GDM1 (cell line): ENCODE data around the gene ELAVL2.
"Not testable (repeated sequence)": the region's sequence is repeated elsewhere in the genome, so short reads cannot be mapped to it uniquely, and the experiment has no call there.

Source experiments
- DNase-seq: peaks from one replicate; lab custom pipeline; 2025; lab: John Stamatoyannopoulos, UW

Gene ELAVL2

DNA sequence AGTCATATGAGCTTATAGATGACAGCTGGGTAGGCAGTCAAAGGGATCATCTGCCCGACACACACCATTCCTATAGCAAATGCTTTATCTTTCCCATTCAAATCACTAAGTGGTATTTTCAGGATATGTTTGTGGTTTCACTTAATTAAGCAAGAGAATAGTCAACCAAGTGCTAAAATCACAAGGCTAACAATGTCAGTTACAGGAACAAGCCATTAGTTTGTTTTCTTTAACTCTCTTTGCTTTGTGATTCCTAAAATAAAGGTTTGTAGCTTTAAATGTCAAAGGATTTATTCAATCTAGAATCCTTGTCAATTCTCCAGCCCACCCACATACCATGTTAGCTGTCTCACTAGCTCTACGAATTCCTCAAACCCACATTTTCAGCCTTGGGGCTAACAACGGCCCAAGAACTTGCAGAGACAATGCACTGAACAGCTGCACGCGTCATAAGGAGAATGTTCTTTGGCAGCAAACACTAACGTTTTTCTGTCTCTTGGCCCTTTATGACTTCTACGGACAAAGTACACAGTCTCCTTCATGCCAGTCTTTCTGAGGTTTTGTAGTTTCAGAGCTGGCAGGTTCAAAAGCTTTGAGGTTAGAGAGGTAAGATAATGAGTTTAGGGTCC, 56.6 kb downstream of the ELAVL2 start:
- no peak for DNase-seq

GRCh38 chr9:23768861-23769260, 57.2 kb downstream of the ELAVL2 start:
- DNase-seq: no peak

- DNase-seq: no peak
Measured at GRCh38 chr9:23766613-23767012, 59.4 kb downstream of the ELAVL2 start.

DNA sequence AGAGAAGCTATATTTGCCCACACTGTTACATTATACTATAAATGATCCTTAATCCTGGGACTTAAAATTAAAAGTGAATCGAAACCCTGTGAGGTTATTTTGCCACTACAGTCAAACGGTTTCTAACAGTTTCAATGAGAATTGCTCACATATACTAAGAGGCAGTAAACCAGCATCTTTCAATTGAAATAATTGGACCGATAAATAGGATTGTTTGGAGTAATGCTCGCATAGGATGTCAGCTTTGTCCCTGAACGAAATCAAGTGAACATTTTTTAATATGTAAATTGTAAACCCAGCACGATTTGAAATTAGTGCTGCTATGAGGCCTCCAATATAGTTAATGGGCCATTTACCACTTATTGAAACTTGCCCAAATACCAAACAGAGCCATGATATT, 60.5 kb downstream of the ELAVL2 start:
- DNase-seq: no peak

- no peak for DNase-seq
Measured at GRCh38 chr9:23764219-23764618, 61.8 kb downstream of the ELAVL2 start.

DNA sequence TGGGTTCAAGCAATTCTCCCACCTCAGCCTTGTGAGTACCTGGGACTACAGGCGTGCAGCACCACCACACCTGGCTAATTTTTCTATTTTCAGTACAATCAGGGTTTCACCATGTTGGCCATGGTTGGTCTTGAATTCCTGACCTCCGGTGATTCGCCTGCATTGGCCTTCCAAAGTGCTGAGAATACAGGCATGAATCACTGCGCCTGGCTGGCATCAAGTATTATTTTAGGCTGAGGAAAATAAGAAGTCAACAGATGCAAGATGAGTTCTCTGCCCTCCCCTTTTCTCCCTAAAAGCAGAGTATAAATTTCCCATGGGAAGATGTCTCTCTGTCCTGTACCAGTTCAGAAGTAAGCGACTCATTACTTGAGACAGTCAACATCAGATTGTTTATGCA, 71.5 kb downstream of the ELAVL2 start:
- DNase-seq: no peak

GRCh38 chr9:23752859-23753258, 73.2 kb downstream of the ELAVL2 start:
- no peak for DNase-seq

GRCh38 chr9:23751633-23752032, 74.4 kb downstream of the ELAVL2 start:
- no peak for DNase-seq

DNA sequence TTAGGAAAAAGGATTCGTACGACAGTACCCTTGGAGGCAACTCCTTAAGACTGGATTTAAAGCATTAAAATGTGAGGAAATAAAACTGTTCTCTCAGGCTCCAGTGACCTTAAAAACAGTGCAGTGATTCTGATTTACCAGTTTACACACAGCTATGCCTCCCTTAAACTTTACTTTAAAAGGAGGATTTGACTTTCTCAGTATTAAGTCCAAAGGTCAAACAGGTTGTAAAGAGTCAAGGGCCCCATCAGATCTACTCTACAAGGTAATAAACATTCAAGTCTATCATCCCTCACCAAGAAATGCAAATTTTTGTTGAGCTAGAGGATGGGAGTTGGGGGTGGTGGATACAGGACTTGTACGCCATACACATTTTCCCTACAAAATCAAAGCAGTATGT, 75.2 kb downstream of the ELAVL2 start:
- DNase-seq: no peak

- no peak for DNase-seq
Measured at GRCh38 chr9:23747088-23748075, 78.7 kb downstream of the ELAVL2 start.

DNA sequence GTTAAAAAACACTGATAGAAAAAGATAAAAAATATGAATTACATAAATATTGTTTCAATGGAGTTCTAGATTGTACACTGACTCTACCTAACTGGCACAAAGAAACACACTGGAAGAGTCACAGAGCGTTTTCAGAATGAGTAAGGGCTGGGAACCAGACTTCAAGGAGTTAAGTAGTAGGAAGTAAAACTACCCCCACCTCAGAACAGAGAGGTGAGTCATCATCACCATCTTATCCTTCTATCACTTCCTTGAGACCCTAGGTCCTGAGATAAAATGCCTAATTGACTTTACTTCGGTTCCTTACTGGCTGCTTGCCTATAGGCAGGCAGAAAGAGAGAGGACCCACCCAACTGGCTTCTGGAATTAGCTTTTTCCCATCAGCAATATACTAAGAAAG, 79.7 kb downstream of the ELAVL2 start:
- no peak for DNase-seq

DNA sequence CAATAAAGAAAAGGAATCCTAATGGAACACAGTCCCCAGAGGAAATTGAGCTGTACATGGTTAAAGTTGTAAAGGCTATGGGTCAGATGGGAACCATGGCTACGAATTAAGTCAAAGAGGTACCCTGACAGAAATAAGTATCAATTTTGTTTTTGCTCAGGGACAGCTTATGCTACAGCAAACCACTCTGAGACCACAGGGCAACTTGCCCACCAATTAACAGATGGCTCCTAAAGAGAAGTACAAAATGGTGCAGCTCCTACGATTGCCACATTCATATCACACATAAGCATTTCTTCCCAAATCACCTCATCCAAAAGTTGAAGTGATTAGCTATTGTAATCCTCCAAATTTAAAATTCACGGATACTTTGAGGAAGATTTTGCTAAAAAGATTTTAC, 83.0 kb downstream of the ELAVL2 start:
- no peak for DNase-seq

- no peak for DNase-seq
Measured at GRCh38 chr9:23741351-23741750, 84.7 kb downstream of the ELAVL2 start.

DNA sequence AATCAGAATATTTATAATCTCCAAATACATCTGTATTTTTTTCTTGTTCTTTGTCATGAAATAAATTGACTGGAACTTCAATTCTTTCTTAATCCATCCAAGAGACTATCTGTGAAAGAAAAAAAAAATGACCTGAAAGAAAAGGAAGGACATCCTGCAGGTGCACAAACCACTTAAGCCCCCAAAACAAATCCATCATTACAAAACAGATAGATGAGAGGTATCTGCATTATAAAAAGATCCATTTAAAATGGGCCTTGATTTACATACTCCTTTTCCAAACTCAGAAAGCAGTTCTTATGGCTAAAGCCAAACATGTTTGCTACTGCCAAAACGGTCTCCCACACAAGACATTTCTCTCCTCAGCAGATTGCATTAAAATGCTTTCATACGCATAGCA, 85.5 kb downstream of the ELAVL2 start:
- DNase-seq: no peak

DNA sequence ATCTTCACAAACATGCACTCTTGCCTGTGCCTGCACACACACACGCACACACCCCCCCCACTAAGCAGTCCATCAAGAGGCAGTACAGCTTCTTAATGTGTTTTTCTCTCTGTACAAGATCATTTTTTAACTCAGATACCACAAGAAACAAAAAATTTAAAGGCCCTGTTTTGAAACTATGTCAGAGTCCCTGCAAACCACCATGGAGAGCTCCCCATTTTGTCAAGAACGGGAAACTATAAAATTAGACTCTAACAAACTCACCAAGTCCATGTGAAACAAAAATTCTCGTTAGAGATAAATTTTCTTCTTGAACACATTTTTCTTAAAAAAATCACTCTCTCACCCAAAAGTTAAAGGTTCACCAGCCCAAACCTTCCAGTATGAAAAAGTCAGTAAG, 86.3 kb downstream of the ELAVL2 start:
- no peak for DNase-seq

GRCh38 chr9:23736293-23736692, 89.7 kb downstream of the ELAVL2 start:
- DNase-seq: no peak

DNA sequence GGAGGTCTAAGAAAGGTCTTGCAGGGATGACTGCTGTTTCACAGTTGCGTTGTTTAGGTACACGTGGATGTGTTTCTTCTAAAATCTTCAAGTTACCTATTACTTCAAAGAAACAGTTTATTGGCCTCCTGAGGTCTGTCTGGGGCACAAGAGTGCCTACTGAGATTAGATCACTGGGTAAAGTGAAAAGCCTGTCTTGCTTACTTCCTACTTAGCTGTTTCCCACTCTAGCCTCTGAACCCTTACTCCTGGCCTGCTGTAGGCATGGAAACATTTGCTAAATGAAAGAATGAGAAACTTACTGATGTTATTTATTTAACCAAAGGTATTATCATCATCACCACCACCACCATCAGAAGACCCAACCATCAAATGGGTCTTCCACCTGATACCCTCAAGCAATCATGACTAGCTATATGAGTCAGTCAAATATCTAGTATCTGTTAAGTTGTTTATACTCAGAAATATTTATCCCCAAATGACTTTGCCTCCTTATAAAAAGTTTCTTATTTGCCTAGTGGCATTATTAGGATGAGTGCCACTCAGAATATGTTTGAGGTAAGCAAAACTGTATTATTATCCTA, 92.5 kb downstream of the ELAVL2 start:
- no peak for DNase-seq

DNA sequence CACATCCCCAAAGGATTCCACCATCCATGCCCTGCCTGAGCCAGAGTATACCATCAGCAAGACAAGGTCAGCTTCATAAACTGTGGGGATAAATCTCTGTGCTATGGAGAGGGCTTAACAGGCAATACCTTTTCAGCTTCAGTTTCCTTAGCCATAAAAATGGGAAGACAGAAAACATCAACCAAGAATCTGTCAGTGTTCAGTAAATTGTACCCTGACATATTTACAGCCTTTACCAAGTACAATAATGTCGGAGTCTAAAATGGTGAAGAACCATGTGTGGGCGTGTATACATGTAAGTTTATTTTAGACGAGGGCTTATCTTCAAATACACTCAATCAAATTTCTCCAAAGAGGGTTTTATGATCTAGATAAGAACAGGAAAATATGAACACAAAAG, 94.7 kb downstream of the ELAVL2 start:
- no peak for DNase-seq

- DNase-seq: no peak
Measured at GRCh38 chr9:23730364-23730763, 95.7 kb downstream of the ELAVL2 start.

DNA sequence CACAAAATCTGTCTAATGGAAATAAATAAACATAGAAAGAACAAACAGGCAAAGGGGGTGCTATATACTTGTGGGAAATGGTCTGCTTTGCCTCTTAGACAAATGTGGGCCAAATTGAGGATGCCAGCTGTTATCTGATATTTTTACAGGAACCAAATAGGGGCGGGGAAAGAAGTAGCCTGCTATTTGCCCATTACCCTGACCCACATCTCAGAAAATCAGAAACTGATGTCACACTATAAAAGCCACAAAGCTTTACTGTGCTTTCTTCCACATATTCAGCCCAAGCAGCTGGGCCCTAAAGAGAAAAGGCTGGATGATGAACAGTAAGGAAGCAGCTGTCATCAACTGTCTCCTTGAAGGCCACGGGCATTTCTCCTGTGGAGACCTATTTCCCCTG, 97.3 kb downstream of the ELAVL2 start:
- DNase-seq: no peak

DNA sequence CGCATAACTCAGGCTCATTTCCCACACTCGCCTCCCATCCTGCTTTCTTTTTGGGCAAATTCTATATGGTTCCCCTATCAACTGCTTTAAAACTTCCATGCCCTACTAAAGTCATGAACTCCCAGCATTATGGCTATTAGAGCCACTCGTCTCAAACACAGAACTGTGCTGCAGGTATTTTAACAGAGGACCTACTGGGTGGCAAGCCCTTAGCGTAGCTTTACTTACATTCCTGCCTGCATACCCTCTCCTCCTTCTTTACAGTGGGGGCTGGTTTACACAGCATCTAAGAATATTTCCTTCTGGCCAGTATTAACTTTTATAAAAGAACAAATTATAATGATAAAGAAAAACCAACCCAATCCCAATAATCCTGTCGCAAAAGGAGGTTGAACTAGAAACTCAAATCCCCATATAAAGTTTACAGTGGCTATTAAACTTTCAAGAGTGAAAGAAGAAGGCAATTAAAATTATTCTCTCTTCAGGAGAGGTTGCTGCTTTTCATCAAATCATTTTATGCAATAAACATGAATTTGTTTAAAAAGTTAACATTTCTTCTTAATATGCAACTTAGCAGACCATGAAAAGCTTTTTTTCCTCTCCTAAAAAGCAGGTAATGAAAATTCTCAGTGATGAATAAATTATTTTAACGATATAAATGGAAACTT, 100.6 kb downstream of the ELAVL2 start:
- DNase-seq: no peak

DNA sequence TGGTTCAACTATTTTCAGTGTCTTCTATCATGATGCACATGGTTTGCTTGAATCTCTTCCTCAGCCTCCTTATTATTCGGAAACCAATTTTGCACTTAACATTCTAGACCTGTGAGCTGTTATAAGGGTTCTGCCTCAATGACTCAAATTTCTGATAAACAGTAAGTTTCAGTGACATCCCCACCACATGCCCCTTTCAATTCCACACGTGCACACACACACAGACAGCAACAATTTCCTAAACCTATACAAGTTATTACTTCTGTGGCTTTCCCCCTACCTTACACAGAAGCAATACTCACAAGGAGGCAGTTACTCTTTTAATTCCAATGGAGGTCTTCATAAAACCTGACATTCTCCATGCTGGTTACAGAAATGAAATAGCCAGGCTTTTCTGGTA, 102.4 kb downstream of the ELAVL2 start:
- no peak for DNase-seq

DNA sequence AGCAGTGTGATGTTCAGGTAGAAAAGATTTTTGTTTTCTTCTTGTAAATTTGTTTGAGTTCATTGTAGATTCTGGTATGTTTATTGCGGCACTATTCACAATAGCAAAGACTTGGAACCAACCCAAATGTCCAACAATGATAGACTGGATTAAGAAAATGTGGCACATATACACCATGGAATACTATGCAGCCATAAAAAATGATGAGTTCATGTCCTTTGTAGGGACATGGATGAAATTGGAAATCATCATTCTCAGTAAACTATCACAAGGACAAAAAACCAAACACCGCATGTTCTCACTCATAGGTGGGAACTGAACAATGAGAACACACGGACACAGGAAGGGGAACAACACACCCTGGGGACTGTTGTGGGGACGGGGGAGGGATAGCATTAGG, 103.0 kb downstream of the ELAVL2 start:
- DNase-seq: not testable (repeated sequence)
